NCI-H345 treated with DMSO at 0.1 percent for 48 hours (cell line): ENCODE data around the gene PHAF1.

Source experiments
- DNase-seq: peaks from one replicate; lab custom pipeline; 2025; ENCODE audit not compliant: unreplicated experiment; lab: John Stamatoyannopoulos, UW

The PHAF1 gene

GRCh38 chr16:67109407-67110135, at the start of gene PHAF1:
Gene PHAF1, plus strand, starts transcription at chr16:67109941. Its CDS starts 235 bp downstream, at chr16:67110176.
- peak; percentile 71 for DNase-seq

- no peak for DNase-seq
Observed at GRCh38 chr16:67063008-67063407, 46.7 kb upstream of the PHAF1 start.

GRCh38 chr16:67068212-67068753, 41.5 kb upstream of the PHAF1 start:
- no peak for DNase-seq

- no peak for DNase-seq
Observed at GRCh38 chr16:67071476-67072048, 38.2 kb upstream of the PHAF1 start.

- no peak for DNase-seq
Observed at GRCh38 chr16:67075331-67075730, 34.4 kb upstream of the PHAF1 start.

GRCh38 chr16:67077871-67078270, 31.9 kb upstream of the PHAF1 start:
- no peak for DNase-seq

- DNase-seq, result no peak
Observed at GRCh38 chr16:67082100-67082499, 27.6 kb upstream of the PHAF1 start.

GRCh38 chr16:67082891-67083290, 26.9 kb upstream of the PHAF1 start:
- DNase-seq, result no peak

- DNase-seq, result no peak
Observed at GRCh38 chr16:67084345-67085028, 25.3 kb upstream of the PHAF1 start.

- no peak for DNase-seq
Observed at GRCh38 chr16:67086822-67087221, 22.9 kb upstream of the PHAF1 start.

GRCh38 chr16:67087291-67087690, 22.4 kb upstream of the PHAF1 start:
- no peak for DNase-seq

GRCh38 chr16:67087803-67088202, 21.9 kb upstream of the PHAF1 start:
- DNase-seq, result no peak

- no peak for DNase-seq
Observed at GRCh38 chr16:67088551-67088950, 21.2 kb upstream of the PHAF1 start.

GRCh38 chr16:67089101-67089500, 20.6 kb upstream of the PHAF1 start:
- no peak for DNase-seq

GRCh38 chr16:67091906-67092566, 17.7 kb upstream of the PHAF1 start:
- no peak for DNase-seq

GRCh38 chr16:67093098-67093726, 16.5 kb upstream of the PHAF1 start:
- no peak for DNase-seq

GRCh38 chr16:67098599-67098998, 11.1 kb upstream of the PHAF1 start:
- DNase-seq, result no peak

- no peak for DNase-seq
Observed at GRCh38 chr16:67100569-67101310, 9.0 kb upstream of the PHAF1 start.

- no peak for DNase-seq
Observed at GRCh38 chr16:67101311-67102082, 8.2 kb upstream of the PHAF1 start.

- no peak for DNase-seq
Observed at GRCh38 chr16:67104061-67104460, 5.7 kb upstream of the PHAF1 start.
